Testis (tissue), 3 donors: ENCODE measurements around the gene JOSD2. TPM values are rescaled to one million over a fixed set of nuclear protein-coding genes. Genes with fewer than 3 reads are reported as not detected.

Experiments used
- DNase-seq: peaks from one replicate; pipeline ENCODE4 v3.0.0-alpha.2; 2019
- H3K27ac ChIP-seq, 2 donors: fragments of 200-600 bp; sonication (generic); one replicate each; pipeline ENCODE4 v1.5.1; 2019
- H3K27me3 ChIP-seq: fragments of 200-600 bp; sonication (generic); one replicate; pipeline ENCODE4 v1.5.1; 2019
- H3K36me3 ChIP-seq: fragments of 200-600 bp; sonication (generic); one replicate; pipeline ENCODE4 v1.5.1; 2017; ENCODE audit warnings: low read depth; ENCODE audit errors: missing control alignments
- H3K4me1 ChIP-seq: fragments of 200-600 bp; sonication (generic); one replicate; pipeline ENCODE4 v1.5.1; 2019
- H3K4me3 ChIP-seq, 2 donors: fragments of 200-600 bp; sonication (generic); one replicate each; pipeline ENCODE4 v1.5.1; 2017 to 2019
- H3K9me3 ChIP-seq: fragments of 200-600 bp; sonication (generic); one replicate; pipeline ENCODE4 v1.5.1; 2017
- CTCF ChIP-seq, 3 experiments: fragments of 450-650 bp in 2 of 3; fragments of 200-600 bp in 1 of 3; sonication (generic) in 1 of 3; IDR thresholded peaks; one replicate each; pipeline ENCODE4 v1.5.1; 2016 to 2019; ENCODE audit warnings: antibody characterized with exemption in 3 of 3, mild to moderate bottlenecking in 2 of 3, moderate library complexity in 1 of 3
- POLR2A ChIP-seq: fragments of 450-650 bp; IDR thresholded peaks from one replicate; pipeline ENCODE4 v1.6.1; 2017; ENCODE audit warnings: antibody characterized with exemption, mild to moderate bottlenecking, moderate library complexity
- WGBS, 2 donors: methylation state at CpG; one replicate each; pipeline ENCODE4 v1.1.5; 2018; 5-methylcytosine and 5-hydroxymethylcytosine counted together
- intact Hi-C: fragments of 100-400 bp; cut with DNase I; formaldehyde crosslinking; loops from one replicate; pipeline ENCODE4 v1.15.1; 2023; ENCODE audit warnings: low total_unique reads
- polyA plus RNA-seq: library from polyadenylated mRNA; stranded (reverse); fragments of 350-450 nt; fragmentation: Illumina TruSeq; extraction: RNeasy Lipid Tissue Mini Kit (QIAGEN cat#74804); gene quantifications from one replicate; pipeline ENCODE4 v1.2.3, GENCODE V29; 2014; ENCODE audit warnings: low read depth, low replicate concordance; ENCODE audit not compliant: insufficient read depth
- total RNA-seq, 2 donors: library from RNA; depleted of rRNA; stranded (reverse); fragments of >200 nt; gene quantifications; one replicate each; pipeline ENCODE4 v1.2.3, GENCODE V29; 2016

Gene JOSD2
- total and polyA plus RNA-seq, 3 donors from 2014 or later = 21.6 to 37.7 (median 26.1) TPM

- intact Hi-C loops = no loop called here
Observed at GRCh38 chr19:50490411-50490811, 20.6 kb downstream of the JOSD2 start.

GRCh38 chr19:50489461-50490011 is 21.5 kb downstream of the JOSD2 start:
- Histone ChIP-seq H3K4me3 (no peak overlapping the region), H3K4me1 (no peaks in the 10 kb centered on the region), H3K27me3 (no peaks in the 10 kb centered on the region), H3K27ac (no peak overlapping the region), H3K36me3 (no peaks in the 10 kb centered on the region), H3K9me3 (no peaks in the 10 kb centered on the region)
- WGBS, 2 donors = 35 to 46% methylated on average over 24 of the region's 24 CpGs
- intact Hi-C loops = no loop called here
- no peak for DNase-seq
- no peak for TF ChIP-seq POLR2A
- TF ChIP-seq CTCF (IDR thresholded peaks at IDR 0.05) = no peak

More at GRCh38 chr19:50490411-50490811, 20.6 kb downstream of the JOSD2 start:
- no peak for TF ChIP-seq POLR2A
- no peak for TF ChIP-seq CTCF (IDR thresholded peaks at IDR 0.05)
- Histone ChIP-seq H3K27me3 (no peaks in the 10 kb centered on the region), H3K9me3 (no peaks in the 10 kb centered on the region), H3K4me1 (no peaks in the 10 kb centered on the region), H3K4me3 (no peak overlapping the region), H3K36me3 (no peaks in the 10 kb centered on the region), H3K27ac (no peak overlapping the region)
- no peak for DNase-seq
- WGBS, 2 donors = 71 to 74% methylated on average over 14 to 18 of the region's 18 CpGs

- no peak for DNase-seq
- intact Hi-C loops = no loop called here
- Histone ChIP-seq H3K36me3 (no peaks in the 10 kb centered on the region), H3K4me1 (no peaks in the 10 kb centered on the region), H3K27me3 (no peaks in the 10 kb centered on the region), H3K27ac (no peak overlapping the region), H3K9me3 (no peaks in the 10 kb centered on the region), H3K4me3 (no peak overlapping the region)
- WGBS, 2 donors = 16 to 30% methylated on average over 13 of the region's 13 CpGs
- TF ChIP-seq POLR2A (no peak), CTCF (IDR thresholded peaks at IDR 0.05) (no peak)
Observed at GRCh38 chr19:50488389-50489194, 22.4 kb downstream of the JOSD2 start.

- peak; percentile 75 for DNase-seq
- WGBS, 2 donors = 62 to 75% methylated on average over 18 of the region's 18 CpGs
- Histone ChIP-seq H3K4me1 (no peaks in the 10 kb centered on the region), H3K27me3 (no peaks in the 10 kb centered on the region), H3K36me3 (no peaks in the 10 kb centered on the region), H3K9me3 (no peaks in the 10 kb centered on the region), H3K27ac (no peak overlapping the region), H3K4me3 (no peak overlapping the region)
- intact Hi-C loops = no loop called here
- TF ChIP-seq POLR2A (no peak), CTCF (IDR thresholded peaks at IDR 0.05) (peak in 2 of 3 experiments; percentile 21 to 60)
Observed at GRCh38 chr19:50486823-50487515, 24.0 kb downstream of the JOSD2 start.
